Melanocyte of skin (primary cell): ENCODE data around the gene CCNC. TPM values are rescaled to one million over a fixed set of nuclear protein-coding genes. Genes with fewer than 3 reads are reported as not detected.

Experiments used
- small RNA-seq, 2 donors: library from RNA; depleted of rRNA; stranded (forward); fragments of <200 nt; gene quantifications; one replicate each; pipeline ENCODE3, GENCODE V24; 2012
- total RNA-seq, 2 donors: library from RNA; depleted of rRNA; stranded (reverse); fragments of >200 nt; gene quantifications; 2 replicates each; pipeline ENCODE4 v1.2.3, GENCODE V29; 2012

CCNC gene, protein sequence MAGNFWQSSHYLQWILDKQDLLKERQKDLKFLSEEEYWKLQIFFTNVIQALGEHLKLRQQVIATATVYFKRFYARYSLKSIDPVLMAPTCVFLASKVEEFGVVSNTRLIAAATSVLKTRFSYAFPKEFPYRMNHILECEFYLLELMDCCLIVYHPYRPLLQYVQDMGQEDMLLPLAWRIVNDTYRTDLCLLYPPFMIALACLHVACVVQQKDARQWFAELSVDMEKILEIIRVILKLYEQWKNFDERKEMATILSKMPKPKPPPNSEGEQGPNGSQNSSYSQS
- 10 to 100 TPM; 56.1 to 87.2 TPM for total RNA-seq

DNA sequence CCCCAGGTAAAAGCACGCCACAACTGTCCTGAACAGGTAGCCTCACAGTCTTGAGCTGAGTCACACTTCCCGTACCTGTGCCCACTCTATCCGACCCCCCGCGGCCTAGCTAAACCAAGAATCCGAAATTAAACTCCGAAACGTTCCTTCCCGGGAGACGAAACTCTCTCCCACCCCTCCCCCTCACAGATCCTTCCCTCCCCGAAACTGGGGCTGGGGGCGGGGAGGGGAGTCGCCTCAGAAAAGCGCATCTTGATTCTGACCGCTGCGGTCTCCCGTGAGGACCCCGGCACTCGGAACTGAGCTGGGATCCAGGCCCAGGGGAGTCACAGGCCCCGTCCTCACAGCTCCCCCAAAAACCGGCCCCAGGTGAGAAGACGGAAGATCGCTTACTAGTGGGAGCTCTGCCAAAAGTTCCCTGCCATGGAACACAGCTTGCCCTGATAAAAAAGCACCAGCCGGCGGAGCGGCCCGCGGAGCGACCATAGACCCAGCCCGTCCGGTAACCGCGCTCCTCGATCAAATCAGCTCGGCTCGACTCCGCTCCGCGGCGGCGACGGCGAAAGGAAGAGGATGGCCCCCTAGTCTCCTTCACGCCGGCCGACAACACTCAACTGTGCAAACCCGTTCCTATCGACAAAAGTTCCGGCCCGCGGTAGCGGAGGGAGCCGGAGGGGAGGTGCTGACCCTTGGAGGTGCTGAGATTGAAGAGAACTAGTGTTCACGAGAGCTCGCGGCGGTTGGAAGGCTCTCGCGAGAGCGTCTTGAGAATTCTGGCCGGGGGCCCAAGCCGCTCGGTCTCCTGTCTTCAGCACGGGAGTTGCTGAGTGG, at the start of gene CCNC:
Gene CCNC, minus strand, starts transcription at position 558 of the 831 bp plus-strand sequence. Its CDS starts 133 bp downstream, at position 425.

DNA sequence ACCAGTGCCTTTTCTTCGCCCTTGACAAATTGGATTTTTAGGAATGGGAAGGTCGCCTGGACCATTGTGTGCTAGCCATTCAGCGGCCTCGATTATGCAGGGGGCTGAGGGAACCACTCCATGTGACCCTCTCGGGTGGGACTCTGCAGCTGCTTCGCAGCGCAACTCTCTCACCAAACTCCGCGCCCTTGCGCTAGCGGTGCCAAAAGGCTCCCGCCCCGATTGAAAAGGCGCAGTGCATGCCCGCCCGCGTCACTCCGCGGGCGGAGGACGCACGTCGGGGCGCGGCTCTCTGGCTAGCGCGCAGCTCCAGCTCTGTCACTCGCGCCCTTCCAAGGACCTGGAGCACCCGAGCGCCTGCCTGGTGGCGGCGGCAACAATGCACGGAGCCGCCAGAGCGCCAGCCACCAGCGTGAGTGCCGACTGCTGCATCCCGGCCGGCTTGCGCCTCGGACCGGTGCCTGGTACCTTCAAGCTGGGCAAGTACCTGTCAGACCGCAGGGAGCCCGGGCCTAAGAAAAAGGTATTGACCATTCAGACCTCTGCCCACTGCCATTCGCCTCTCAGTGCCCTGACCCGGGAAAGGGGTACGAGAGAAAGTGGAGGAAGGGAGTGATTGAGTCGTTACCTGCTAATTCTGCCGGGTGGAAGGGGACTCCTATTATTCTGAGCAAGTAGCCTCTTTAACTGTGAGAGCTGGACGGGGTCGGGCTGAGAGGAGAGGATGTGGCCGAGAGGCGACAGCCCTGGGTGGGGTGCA, 38.4 kb upstream of the CCNC start, which contains the start of gene PRDM13:
Gene PRDM13, plus strand, starts transcription at position 178 of the 760 bp plus-strand sequence. Its CDS starts 202 bp downstream, at position 380.

Small RNAs within 50 kb of the gene (small RNA-seq; reads per million reads assigned to genes)
- 0 reads per million in 2 donors for gene RF00019

Other genes with a start within 250 kb of the CCNC start
- gene FAXC, start 219.0 kb downstream of the CCNC start, total RNA-seq = 10 to 100 TPM in 1 of 2 donors, 1 to 10 TPM in 1; 8.6 to 20.6 TPM
- gene COQ3, start 174.5 kb downstream of the CCNC start, total RNA-seq = 10 to 100 TPM in 1 of 2 donors, 1 to 10 TPM in 1; 6.2 to 11.7 TPM
- gene PNISR, start 143.4 kb downstream of the CCNC start, total RNA-seq = 10 to 100 TPM; 48.0 to 56.4 TPM
- 10 to 100 TPM; 15.7 to 23.1 TPM for gene USP45, start 53.2 kb downstream of the CCNC start, total RNA-seq
- not detected for gene PRDM13, start 38.2 kb upstream of the CCNC start, total RNA-seq